AG10803 (cell line): ENCODE results near the gene EBLN2.
A peak's percentile ranks its signal among the peaks of the same experiment; 100 is the strongest.

Source experiments
- DNase-seq: peaks from one replicate; pipeline ENCODE4 v3.0.0; 2010; ENCODE audit warnings: low read depth
- H3K4me3 ChIP-seq: 2 replicates; pipeline ENCODE4 v1.5.1; 2011; ENCODE audit warnings: mild to moderate bottlenecking, low read length, control low read depth
- TF ChIP-seq, protein P1 (sequence below): conservative IDR thresholded peaks from 2 replicates; pipeline ENCODE4 v1.5.1; 2011; ENCODE audit warnings: mild to moderate bottlenecking, low read length, control low read depth, inconsistent platforms

EBLN2 gene

DNA sequence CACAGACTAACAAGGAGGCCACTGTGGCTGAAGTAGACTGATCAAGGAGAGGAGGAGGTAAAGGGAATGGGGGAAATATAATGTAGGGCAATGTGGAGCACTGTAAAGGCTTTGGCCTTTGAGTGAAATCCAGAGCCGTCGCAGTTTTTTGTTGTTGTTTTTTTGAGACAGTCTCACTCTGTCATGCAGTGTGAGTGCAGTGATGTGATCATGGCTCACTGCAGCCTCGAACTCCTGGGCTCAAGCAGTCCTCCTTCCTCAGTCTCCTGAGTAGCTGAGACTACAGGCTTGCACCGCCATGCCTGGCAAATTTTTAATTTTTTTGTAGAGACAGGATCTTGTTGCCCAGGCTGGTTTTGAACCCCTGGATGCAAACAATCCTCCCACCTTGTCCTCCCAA, 32.7 kb upstream of the EBLN2 start:
- TF ChIP-seq, protein P1, sequence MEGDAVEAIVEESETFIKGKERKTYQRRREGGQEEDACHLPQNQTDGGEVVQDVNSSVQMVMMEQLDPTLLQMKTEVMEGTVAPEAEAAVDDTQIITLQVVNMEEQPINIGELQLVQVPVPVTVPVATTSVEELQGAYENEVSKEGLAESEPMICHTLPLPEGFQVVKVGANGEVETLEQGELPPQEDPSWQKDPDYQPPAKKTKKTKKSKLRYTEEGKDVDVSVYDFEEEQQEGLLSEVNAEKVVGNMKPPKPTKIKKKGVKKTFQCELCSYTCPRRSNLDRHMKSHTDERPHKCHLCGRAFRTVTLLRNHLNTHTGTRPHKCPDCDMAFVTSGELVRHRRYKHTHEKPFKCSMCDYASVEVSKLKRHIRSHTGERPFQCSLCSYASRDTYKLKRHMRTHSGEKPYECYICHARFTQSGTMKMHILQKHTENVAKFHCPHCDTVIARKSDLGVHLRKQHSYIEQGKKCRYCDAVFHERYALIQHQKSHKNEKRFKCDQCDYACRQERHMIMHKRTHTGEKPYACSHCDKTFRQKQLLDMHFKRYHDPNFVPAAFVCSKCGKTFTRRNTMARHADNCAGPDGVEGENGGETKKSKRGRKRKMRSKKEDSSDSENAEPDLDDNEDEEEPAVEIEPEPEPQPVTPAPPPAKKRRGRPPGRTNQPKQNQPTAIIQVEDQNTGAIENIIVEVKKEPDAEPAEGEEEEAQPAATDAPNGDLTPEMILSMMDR = no peak
- no peak overlapping the region for H3K4me3 ChIP-seq
- no peak for DNase-seq

DNA sequence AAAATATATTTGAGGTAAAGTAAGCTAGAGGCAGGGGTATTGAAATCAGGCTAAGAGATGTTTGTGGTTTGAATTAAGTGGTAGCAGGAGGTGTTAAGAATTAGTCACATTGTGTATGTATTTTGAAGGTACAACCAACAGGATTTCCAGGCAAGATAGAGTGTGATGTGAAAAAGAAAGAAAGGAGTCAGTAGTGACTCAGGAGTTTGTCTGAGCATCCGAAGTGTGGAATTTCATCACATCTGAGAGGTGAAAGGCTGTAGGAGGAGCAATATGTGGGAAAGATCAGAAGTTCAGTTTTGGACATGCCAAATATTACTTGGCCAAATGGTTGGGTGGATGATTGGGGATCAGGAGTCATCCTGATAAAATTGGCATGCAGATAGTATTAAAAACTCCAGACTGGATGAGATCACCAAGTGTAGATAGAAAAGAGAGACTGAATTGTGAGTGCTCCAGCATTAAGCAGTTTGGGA, 32.1 kb upstream of the EBLN2 start:
- TF ChIP-seq, protein P1 = no peak
- DNase-seq = peak; percentile 88
- H3K4me3 ChIP-seq = no peak overlapping the region

DNA sequence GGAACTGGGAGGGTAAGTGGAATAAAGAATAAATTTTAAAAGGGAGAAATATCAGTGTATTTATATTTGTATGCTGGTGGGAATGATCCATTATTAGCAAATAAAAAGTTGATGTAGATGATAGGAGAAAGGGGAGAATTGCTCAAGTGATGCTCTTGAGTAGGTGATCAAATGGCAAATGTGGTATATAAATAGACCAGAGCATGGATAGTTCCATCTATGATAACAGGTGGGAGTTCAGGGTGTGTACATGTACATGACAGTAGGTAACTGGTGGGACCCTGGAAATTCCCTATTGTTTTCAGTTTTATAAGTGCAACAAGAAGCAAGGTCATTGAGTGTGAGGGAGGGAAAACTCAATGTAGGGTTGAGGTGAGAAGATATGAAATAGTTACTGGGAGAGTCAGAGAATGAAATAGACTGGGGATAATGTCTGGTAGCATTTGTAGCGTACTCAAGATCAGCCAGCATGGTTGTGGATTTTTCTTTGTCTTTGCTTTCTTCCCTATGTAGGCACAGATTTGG, 31.3 kb upstream of the EBLN2 start:
- no peak for DNase-seq
- H3K4me3 ChIP-seq = no peak overlapping the region
- TF ChIP-seq, protein P1 = no peak

- DNase-seq = no peak
- TF ChIP-seq, protein P1 = no peak
- no peak overlapping the region for H3K4me3 ChIP-seq
Observed at GRCh38 chr3:73031573-73032103, 29.8 kb upstream of the EBLN2 start.

DNA sequence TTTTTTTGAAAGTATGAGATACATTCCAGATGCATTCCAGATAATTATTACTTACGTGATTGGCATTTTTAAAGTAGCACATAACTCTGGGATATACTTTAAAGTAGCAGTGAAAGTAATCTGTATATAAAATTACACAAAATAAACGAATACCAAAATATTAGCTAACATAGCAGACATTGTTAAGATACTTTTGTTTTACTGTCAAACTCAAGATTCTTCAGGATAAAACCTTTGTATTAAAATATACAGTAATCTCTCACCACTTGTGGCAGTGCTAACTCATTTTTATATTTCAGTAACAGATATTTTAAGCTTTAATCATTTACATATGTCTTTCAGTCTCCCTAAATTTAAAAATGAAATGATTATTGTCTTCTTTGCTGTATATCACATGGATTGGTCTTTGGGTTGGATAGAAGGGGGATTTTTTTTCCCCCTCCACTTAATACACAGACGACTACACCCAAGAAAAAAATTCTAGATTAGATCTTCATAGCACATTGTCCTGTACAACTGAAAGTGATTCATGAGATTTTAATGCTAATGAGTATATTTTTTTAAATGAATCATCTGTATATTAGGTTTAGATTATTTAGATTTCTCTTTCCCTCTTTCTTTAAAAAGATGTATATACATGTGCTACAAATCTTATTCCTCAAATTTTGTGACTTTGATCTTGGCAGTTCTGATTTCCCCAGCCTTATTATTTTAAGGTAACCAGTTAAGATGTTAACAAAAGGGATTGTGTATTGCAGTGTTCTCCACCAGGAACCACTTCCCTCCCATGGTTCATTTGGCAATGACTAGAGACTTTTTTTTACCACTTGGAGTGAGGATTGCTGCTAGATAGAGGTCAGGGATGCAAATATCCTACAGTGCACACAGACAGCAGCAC, 24.5 kb upstream of the EBLN2 start:
- TF ChIP-seq, protein P1 = no peak
- H3K4me3 ChIP-seq = no peak overlapping the region
- peak; percentile 33 for DNase-seq

GRCh38 chr3:73041537-73041936, 19.9 kb upstream of the EBLN2 start:
- no peak for DNase-seq
- TF ChIP-seq, protein P1 = no peak
- no peak overlapping the region for H3K4me3 ChIP-seq
